HepG2 (cell line): ENCODE results near the gene ARFIP2.

Experiments
- HDAC6 ChIP-seq: fragments of 200-600 bp; sonication (generic); IDR thresholded peaks from 2 replicates; pipeline ENCODE4 v1.7.0; 2017; ENCODE audit warnings: mild to moderate bottlenecking, antibody characterized with exemption, low read length, low read depth
- NCOA1 ChIP-seq: sonication (generic); formaldehyde crosslinking; IDR thresholded peaks from 2 replicates; pipeline ENCODE4 v1.9.0; 2021; ENCODE audit warnings: missing genetic modification reagents
- ZNF326 ChIP-seq: sonication (generic); formaldehyde crosslinking; IDR thresholded peaks from 2 replicates; pipeline ENCODE4 v1.4.0; 2020; ENCODE audit warnings: missing genetic modification reagents, borderline replicate concordance
- ZNF766 ChIP-seq: sonication (generic); formaldehyde crosslinking; IDR thresholded peaks from 2 replicates; pipeline ENCODE4 v1.5.0; 2020; ENCODE audit warnings: missing genetic modification reagents, borderline replicate concordance

GRCh38 chr11:6486256-6486655 lies 5.1 kb upstream of the ARFIP2 start:
- no peak for TF ChIP-seq ZNF326 (CRISPR knock-in tag)
- TF ChIP-seq NCOA1 (CRISPR knock-in tag) = no peak
- TF ChIP-seq HDAC6 = no peak
- no peak for TF ChIP-seq ZNF766 (CRISPR knock-in tag)
